Measurements from ENCODE around the gene STAM2. TPM values are rescaled to one million over a fixed set of nuclear protein-coding genes. Genes with fewer than 3 reads are reported as not detected.
"Not testable (repeated sequence)": the region's sequence is repeated elsewhere in the genome, so short reads cannot be mapped to it uniquely, and the experiment has no call there.

The STAM2 gene
- total RNA-seq, 1 experiment from 2014 or later, result 7.8 TPM

DNA sequence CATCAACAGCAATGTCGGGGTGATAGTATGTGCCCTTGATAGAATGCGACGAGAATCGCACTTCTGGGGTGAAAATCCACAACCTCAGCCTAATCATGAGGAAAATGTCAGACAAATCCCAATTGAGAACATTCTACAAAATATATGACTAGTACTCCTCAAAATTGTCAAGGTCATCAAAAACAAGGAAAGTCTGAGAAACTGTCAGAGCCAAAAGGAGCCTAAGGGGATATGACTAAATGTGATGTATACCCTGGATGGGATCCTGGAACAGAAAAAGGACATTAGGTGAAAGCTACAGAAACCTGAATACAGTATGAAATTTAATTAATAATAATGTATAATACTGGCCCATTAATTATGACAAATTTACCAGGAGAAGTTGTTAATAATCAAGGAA lies 69.1 kb downstream of the STAM2 start:
- Histone ChIP-seq H3K27me3 (ENCODE audit: control insufficient read depth, insufficient read depth, low read length) (no peaks in the 10 kb centered on the region; the same call in 1 of the 2 replicates), H3K36me3 (replicated peaks; ENCODE audit: control insufficient read depth, insufficient read depth, low read length) (no peaks in the 10 kb centered on the region), H3K4me3 (ENCODE audit: insufficient read depth, low read depth, low read length) (no peak overlapping the region)
- no peak for DNase-seq

GRCh38 chr2:152103271-152103670 lies 72.3 kb downstream of the STAM2 start:
- no peak overlapping the region for H3K4me3 ChIP-seq (ENCODE audit: insufficient read depth, low read depth, low read length)
- DNase-seq, result no peak
- H3K36me3 ChIP-seq (replicated peaks; ENCODE audit: control insufficient read depth, insufficient read depth, low read length), result no peaks in the 10 kb centered on the region

DNA sequence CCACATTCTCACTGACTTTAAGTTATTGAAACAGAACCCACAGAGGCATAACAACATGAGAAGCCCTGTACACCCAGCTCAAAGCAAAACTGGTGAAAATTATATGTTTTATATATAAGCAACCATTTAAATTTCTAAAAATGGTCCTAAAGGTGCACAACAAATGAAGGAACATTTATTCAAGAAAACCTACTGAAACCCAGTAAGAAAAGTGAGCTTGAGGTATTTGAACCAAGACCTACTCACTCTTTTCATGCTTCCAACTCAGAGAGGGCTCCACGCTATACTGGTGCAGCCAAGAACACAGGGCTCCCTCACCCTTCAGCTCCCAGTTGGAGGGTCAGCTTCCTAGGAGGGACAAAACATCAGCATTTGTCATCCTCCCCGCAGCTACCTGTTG lies 74.6 kb downstream of the STAM2 start:
- Histone ChIP-seq H3K27me3 (ENCODE audit: control insufficient read depth, insufficient read depth, low read length) (peaks cover 47% of the 10 kb centered on the region), H3K36me3 (replicated peaks; ENCODE audit: control insufficient read depth, insufficient read depth, low read length) (no peaks in the 10 kb centered on the region), H3K4me3 (ENCODE audit: insufficient read depth, low read depth, low read length) (no peak overlapping the region)
- no peak for DNase-seq

More at GRCh38 chr2:152103271-152103670, 72.3 kb downstream of the STAM2 start:
- peaks cover 28% of the 10 kb centered on the region for H3K27me3 ChIP-seq (ENCODE audit: control insufficient read depth, insufficient read depth, low read length)

DNA sequence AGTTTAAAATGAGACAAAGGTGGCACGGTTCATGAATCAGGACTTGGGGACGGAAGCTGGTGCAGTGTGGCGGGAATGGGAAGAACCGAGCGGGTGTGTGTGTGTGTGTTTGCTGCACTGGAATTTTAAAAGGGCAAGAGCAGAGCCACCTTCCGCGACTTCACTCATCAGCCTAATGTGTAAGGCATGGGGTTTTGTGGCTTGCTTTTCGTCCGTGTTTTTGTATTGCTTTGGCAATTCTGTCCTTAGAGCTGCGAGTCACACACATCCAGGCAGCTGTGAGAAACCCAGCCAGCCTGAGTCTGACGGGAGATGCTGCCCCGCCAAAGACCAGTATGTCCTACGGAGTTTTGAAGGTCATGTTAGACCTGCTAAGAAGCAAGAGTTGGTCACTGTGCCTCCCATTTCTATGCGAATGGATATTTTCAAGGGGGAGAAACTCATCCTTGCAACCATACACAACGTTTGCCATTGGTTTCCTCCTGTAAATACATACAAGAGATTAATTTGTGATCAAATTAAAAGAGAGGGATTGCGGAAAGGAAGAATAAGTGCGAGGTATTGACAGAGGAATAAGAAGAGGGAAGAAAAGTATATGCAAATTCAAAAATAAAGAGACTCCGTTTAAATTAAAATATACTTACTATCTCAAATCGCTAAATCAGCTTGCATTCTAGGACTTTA lies 76.1 kb downstream of the STAM2 start:
- no peaks in the 10 kb centered on the region for H3K36me3 ChIP-seq (replicated peaks; ENCODE audit: control insufficient read depth, insufficient read depth, low read length)
- H3K27me3 ChIP-seq (ENCODE audit: control insufficient read depth, insufficient read depth, low read length), result peaks cover 47% of the 10 kb centered on the region
- peak; percentile 36 for DNase-seq

GRCh38 chr2:152098496-152099366 lies 76.8 kb downstream of the STAM2 start, which contains the start of gene CACNB4:
Gene CACNB4, minus strand, starts transcription at chr2:152099044.
- peak; percentile 90 for DNase-seq
- peaks cover 47% of the 10 kb centered on the region for H3K27me3 ChIP-seq (ENCODE audit: control insufficient read depth, insufficient read depth, low read length)

More for the DNA sequence above, 76.1 kb downstream of the STAM2 start:
- H3K4me3 ChIP-seq (ENCODE audit: insufficient read depth, low read depth, low read length), result peak overlapping the region; percentile 65

GRCh38 chr2:152097801-152098495 lies 77.6 kb downstream of the STAM2 start:
- DNase-seq, result peak; percentile 78
- Histone ChIP-seq H3K36me3 (replicated peaks; ENCODE audit: control insufficient read depth, insufficient read depth, low read length) (no peaks in the 10 kb centered on the region), H3K27me3 (ENCODE audit: control insufficient read depth, insufficient read depth, low read length) (peaks cover 47% of the 10 kb centered on the region), H3K4me3 (ENCODE audit: insufficient read depth, low read depth, low read length) (peak overlapping the region; percentile 65)

More at GRCh38 chr2:152098496-152099366, 76.8 kb downstream of the STAM2 start, which contains the start of gene CACNB4:
- H3K4me3 ChIP-seq (ENCODE audit: insufficient read depth, low read depth, low read length), result peak within 1 kb of the TSS; percentile 65
- H3K36me3 ChIP-seq (replicated peaks; ENCODE audit: control insufficient read depth, insufficient read depth, low read length), result no peaks in the 10 kb centered on the region

GRCh38 chr2:152097290-152097800 lies 78.2 kb downstream of the STAM2 start:
- DNase-seq, result peak; percentile 23

DNA sequence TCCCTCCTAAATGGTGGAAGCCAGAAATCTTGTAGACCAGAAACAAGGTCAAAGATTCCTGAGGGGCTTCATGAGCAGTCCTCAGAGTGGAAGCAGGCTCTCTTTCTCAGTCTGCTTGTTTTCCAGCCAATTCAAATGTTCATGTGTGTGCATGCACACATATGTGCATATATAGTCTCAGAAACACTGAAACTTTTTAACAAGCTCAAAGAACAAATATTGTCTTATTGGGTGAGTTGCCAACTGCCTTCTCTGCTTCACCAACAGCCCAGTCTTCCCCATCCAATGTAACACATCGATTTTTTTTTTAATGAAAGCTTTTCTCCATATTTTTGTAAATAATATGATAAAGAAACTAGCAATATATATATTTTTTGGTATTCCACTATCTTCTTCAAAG lies 80.4 kb downstream of the STAM2 start:
- H3K27me3 ChIP-seq (ENCODE audit: control insufficient read depth, insufficient read depth, low read length), result peaks cover 38% of the 10 kb centered on the region
- DNase-seq, result no peak

More at GRCh38 chr2:152097290-152097800, 78.2 kb downstream of the STAM2 start:
- Histone ChIP-seq H3K27me3 (ENCODE audit: control insufficient read depth, insufficient read depth, low read length) (peaks cover 47% of the 10 kb centered on the region), H3K4me3 (ENCODE audit: insufficient read depth, low read depth, low read length) (peak overlapping the region; percentile 65), H3K36me3 (replicated peaks; ENCODE audit: control insufficient read depth, insufficient read depth, low read length) (no peaks in the 10 kb centered on the region)

GRCh38 chr2:152094014-152094413 lies 81.5 kb downstream of the STAM2 start:
- Histone ChIP-seq H3K4me3 (ENCODE audit: insufficient read depth, low read depth, low read length) (no peak overlapping the region), H3K27me3 (ENCODE audit: control insufficient read depth, insufficient read depth, low read length) (peaks cover 27% of the 10 kb centered on the region), H3K36me3 (replicated peaks; ENCODE audit: control insufficient read depth, insufficient read depth, low read length) (no peaks in the 10 kb centered on the region)
- DNase-seq, result no peak

More for the DNA sequence above, 80.4 kb downstream of the STAM2 start:
- H3K36me3 ChIP-seq (replicated peaks; ENCODE audit: control insufficient read depth, insufficient read depth, low read length), result no peaks in the 10 kb centered on the region
- no peak overlapping the region for H3K4me3 ChIP-seq (ENCODE audit: insufficient read depth, low read depth, low read length)

GRCh38 chr2:152093464-152093863 lies 82.1 kb downstream of the STAM2 start:
- Histone ChIP-seq H3K4me3 (ENCODE audit: insufficient read depth, low read depth, low read length) (no peak overlapping the region), H3K36me3 (replicated peaks; ENCODE audit: control insufficient read depth, insufficient read depth, low read length) (no peaks in the 10 kb centered on the region), H3K27me3 (ENCODE audit: control insufficient read depth, insufficient read depth, low read length) (peaks cover 21% of the 10 kb centered on the region)
- DNase-seq, result no peak

- peaks cover 8% of the 10 kb centered on the region for H3K27me3 ChIP-seq (ENCODE audit: control insufficient read depth, insufficient read depth, low read length)
- no peaks in the 10 kb centered on the region for H3K36me3 ChIP-seq (replicated peaks; ENCODE audit: control insufficient read depth, insufficient read depth, low read length)
- DNase-seq, result no peak
- H3K4me3 ChIP-seq (ENCODE audit: insufficient read depth, low read depth, low read length), result no peak overlapping the region
These were observed 83.5 kb downstream of the STAM2 start for GRCh38 chr2:152092095-152092494.

DNA sequence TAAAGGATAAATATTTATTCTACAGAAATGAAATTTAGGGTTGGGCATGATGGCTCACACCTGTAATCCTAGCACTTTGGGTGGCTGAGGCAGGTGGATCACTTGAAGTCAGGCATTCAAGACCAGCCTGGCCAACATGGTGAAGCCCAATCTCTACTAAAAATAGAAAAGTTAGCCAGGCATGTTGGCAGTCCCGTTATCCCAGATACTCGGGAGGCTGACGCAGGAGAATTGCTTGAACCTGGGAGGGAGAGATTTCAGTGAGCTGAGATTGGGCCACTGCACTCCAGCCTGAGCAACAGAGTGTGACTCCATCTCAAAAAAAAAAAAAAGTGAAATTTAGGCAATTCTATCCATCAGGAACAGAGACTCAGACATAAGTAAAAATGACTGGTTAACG lies 84.8 kb downstream of the STAM2 start:
- DNase-seq; H3K36me3 ChIP-seq (replicated peaks; ENCODE audit: control insufficient read depth, insufficient read depth, low read length); H3K4me3 ChIP-seq (ENCODE audit: insufficient read depth, low read depth, low read length); H3K27me3 ChIP-seq (ENCODE audit: control insufficient read depth, insufficient read depth, low read length): not testable (repeated sequence)

DNA sequence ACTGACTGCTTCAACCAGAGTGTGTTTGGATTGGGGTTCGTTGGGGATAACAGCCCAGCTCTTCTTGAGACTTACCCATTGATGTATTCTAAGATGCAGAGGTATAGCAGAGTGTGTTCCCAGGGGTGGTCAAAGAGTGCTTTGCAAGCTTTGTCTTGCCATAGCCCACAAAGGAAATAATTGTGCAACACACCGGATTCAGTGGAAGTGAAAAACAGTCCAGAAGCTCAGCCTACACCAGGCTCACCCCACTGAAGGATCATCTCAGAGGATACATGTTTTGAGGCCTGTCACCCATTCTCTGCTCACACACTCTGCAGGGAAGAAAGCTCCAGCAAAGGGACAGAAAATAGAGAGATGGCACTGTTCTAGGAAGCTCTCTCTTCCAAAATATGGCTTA lies 86.3 kb downstream of the STAM2 start:
- Histone ChIP-seq H3K27me3 (ENCODE audit: control insufficient read depth, insufficient read depth, low read length) (no peaks in the 10 kb centered on the region), H3K36me3 (replicated peaks; ENCODE audit: control insufficient read depth, insufficient read depth, low read length) (no peaks in the 10 kb centered on the region), H3K4me3 (ENCODE audit: insufficient read depth, low read depth, low read length) (no peak overlapping the region)
- DNase-seq, result no peak

- no peak for DNase-seq
- Histone ChIP-seq H3K36me3 (replicated peaks; ENCODE audit: control insufficient read depth, insufficient read depth, low read length) (no peaks in the 10 kb centered on the region), H3K4me3 (ENCODE audit: insufficient read depth, low read depth, low read length) (no peak overlapping the region), H3K27me3 (ENCODE audit: control insufficient read depth, insufficient read depth, low read length) (no peaks in the 10 kb centered on the region)
These were observed 87.6 kb downstream of the STAM2 start for GRCh38 chr2:152088006-152088405.

All from H7 (cell line).